ENCODE results near the gene LRP1B. TPM values are rescaled to one million over a fixed set of nuclear protein-coding genes. Genes with fewer than 3 reads are reported as not detected.

The LRP1B gene
- total and polyA plus RNA-seq, 2 donors from 2014 or later, result 0.69 to 1.2 TPM

- no peak overlapping the region for H3K27ac ChIP-seq (ENCODE audit: low read depth in 2 of 2, low read length in 2 of 2)
- FAIRE-seq, result no peak
- no peak overlapping the region for H3K9ac ChIP-seq (ENCODE audit: low read length in 3 of 3)
- no peaks in the 10 kb centered on the region for H3K9me3 ChIP-seq (ENCODE audit: control insufficient read depth in 2 of 3, insufficient read depth in 1 of 3, low read length in 3 of 3)
- no peak overlapping the region for H3K4me3 ChIP-seq (ENCODE audit: low read length in 3 of 3)
- no peaks in the 10 kb centered on the region for H3K4me1 ChIP-seq (ENCODE audit: control insufficient read depth in 2 of 3, insufficient read depth in 2 of 3, low read depth in 1 of 3, low read length in 3 of 3)
- TF ChIP-seq CTCF (IDR thresholded peaks at IDR 0.05; ENCODE audit: borderline replicate concordance, extremely low read depth, insufficient read depth), result no peak
- no peaks in the 10 kb centered on the region for H3K36me3 ChIP-seq (ENCODE audit: control insufficient read depth in 2 of 3, insufficient read depth in 3 of 3, low read length in 3 of 3)
- DNase-seq, result no peak
- intact Hi-C loops (cut with DNase I), result no loop called here
- H3K27me3 ChIP-seq (ENCODE audit: control insufficient read depth, insufficient read depth, low read length), result no peaks in the 10 kb centered on the region
These were observed 824.4 kb downstream of the LRP1B start for GRCh38 chr2:141306368-141306767.

- FAIRE-seq (no peak), DNase-seq (no peak)
- Histone ChIP-seq H3K4me3 (ENCODE audit: low read length in 3 of 3) (no peak overlapping the region), H3K36me3 (ENCODE audit: control insufficient read depth in 2 of 3, insufficient read depth in 3 of 3, low read length in 3 of 3) (no peaks in the 10 kb centered on the region), H3K9ac (ENCODE audit: low read length in 3 of 3) (no peak overlapping the region), H3K27ac (ENCODE audit: low read depth in 2 of 2, low read length in 2 of 2) (no peak overlapping the region), H3K27me3 (ENCODE audit: control insufficient read depth, insufficient read depth, low read length) (no peaks in the 10 kb centered on the region), H3K4me1 (ENCODE audit: control insufficient read depth in 2 of 3, insufficient read depth in 2 of 3, low read depth in 1 of 3, low read length in 3 of 3) (no peaks in the 10 kb centered on the region), H3K9me3 (ENCODE audit: control insufficient read depth in 2 of 3, insufficient read depth in 1 of 3, low read length in 3 of 3) (no peaks in the 10 kb centered on the region)
- intact Hi-C loops (cut with DNase I), result no loop called here
- no peak for TF ChIP-seq CTCF (IDR thresholded peaks at IDR 0.05; ENCODE audit: borderline replicate concordance, extremely low read depth, insufficient read depth)
These were observed 829.3 kb downstream of the LRP1B start for GRCh38 chr2:141301551-141301950.

GRCh38 chr2:141280037-141280436 lies 850.8 kb downstream of the LRP1B start:
- Histone ChIP-seq H3K4me1 (ENCODE audit: control insufficient read depth in 2 of 3, insufficient read depth in 2 of 3, low read depth in 1 of 3, low read length in 3 of 3) (no peaks in the 10 kb centered on the region), H3K27me3 (ENCODE audit: control insufficient read depth, insufficient read depth, low read length) (no peaks in the 10 kb centered on the region), H3K9me3 (ENCODE audit: control insufficient read depth in 2 of 3, insufficient read depth in 1 of 3, low read length in 3 of 3) (no peaks in the 10 kb centered on the region), H3K4me3 (ENCODE audit: low read length in 3 of 3) (no peak overlapping the region), H3K9ac (ENCODE audit: low read length in 3 of 3) (no peak overlapping the region), H3K36me3 (ENCODE audit: control insufficient read depth in 2 of 3, insufficient read depth in 3 of 3, low read length in 3 of 3) (no peaks in the 10 kb centered on the region), H3K27ac (ENCODE audit: low read depth in 2 of 2, low read length in 2 of 2) (no peak overlapping the region)
- intact Hi-C loops (cut with DNase I), result no loop called here
- FAIRE-seq (no peak), DNase-seq (no peak)
- TF ChIP-seq CTCF (IDR thresholded peaks at IDR 0.05; ENCODE audit: borderline replicate concordance, extremely low read depth, insufficient read depth), result no peak

- H3K27me3 ChIP-seq (ENCODE audit: control insufficient read depth, insufficient read depth, low read length), result no peaks in the 10 kb centered on the region
- no peak overlapping the region for H3K9ac ChIP-seq (ENCODE audit: low read length in 3 of 3)
- H3K4me3 ChIP-seq (ENCODE audit: low read length in 3 of 3), result no peak overlapping the region
- no peaks in the 10 kb centered on the region for H3K4me1 ChIP-seq (ENCODE audit: control insufficient read depth in 2 of 3, insufficient read depth in 2 of 3, low read depth in 1 of 3, low read length in 3 of 3)
- no peaks in the 10 kb centered on the region for H3K9me3 ChIP-seq (ENCODE audit: control insufficient read depth in 2 of 3, insufficient read depth in 1 of 3, low read length in 3 of 3)
- TF ChIP-seq CTCF (IDR thresholded peaks at IDR 0.05; ENCODE audit: borderline replicate concordance, extremely low read depth, insufficient read depth), result no peak
- DNase-seq, result no peak
- intact Hi-C loops (cut with DNase I), result no loop called here
- no peaks in the 10 kb centered on the region for H3K36me3 ChIP-seq (ENCODE audit: control insufficient read depth in 2 of 3, insufficient read depth in 3 of 3, low read length in 3 of 3)
- H3K27ac ChIP-seq (ENCODE audit: low read depth in 2 of 2, low read length in 2 of 2), result no peak overlapping the region
- no peak for FAIRE-seq
These were observed 859.5 kb downstream of the LRP1B start for GRCh38 chr2:141271346-141271745.
